ENCODE data around the gene NR4A3.
"Not testable (repeated sequence)": the region's sequence is repeated elsewhere in the genome, so short reads cannot be mapped to it uniquely, and the experiment has no call there.

Gene NR4A3

GRCh38 chr9:99821396-99822108 lies at the start of gene NR4A3:
NR4A3 (plus strand) TSS chr9:99821885; CDS start chr9:99828043, 6,158 bp downstream.
- DNase-seq (ENCODE audit: low spot score) = peak; percentile 93

GRCh38 chr9:99773468-99774138 lies 48.1 kb upstream of the NR4A3 start:
- DNase-seq (ENCODE audit: low spot score) = no peak

GRCh38 chr9:99778308-99778707 lies 43.4 kb upstream of the NR4A3 start:
- no peak for DNase-seq (ENCODE audit: low spot score)

- no peak for DNase-seq (ENCODE audit: low spot score)
Measured at GRCh38 chr9:99778836-99779235, 42.8 kb upstream of the NR4A3 start.

GRCh38 chr9:99779277-99779676 lies 42.4 kb upstream of the NR4A3 start:
- DNase-seq (ENCODE audit: low spot score) = no peak

GRCh38 chr9:99782349-99782748 lies 39.3 kb upstream of the NR4A3 start:
- DNase-seq (ENCODE audit: low spot score) = not testable (repeated sequence)

GRCh38 chr9:99782962-99783718 lies 38.5 kb upstream of the NR4A3 start:
- DNase-seq (ENCODE audit: low spot score) = no peak

- DNase-seq (ENCODE audit: low spot score) = no peak
Measured at GRCh38 chr9:99783799-99784198, 37.9 kb upstream of the NR4A3 start.

GRCh38 chr9:99785010-99785590 lies 36.6 kb upstream of the NR4A3 start:
- no peak for DNase-seq (ENCODE audit: low spot score)

- DNase-seq (ENCODE audit: low spot score) = no peak
Measured at GRCh38 chr9:99787556-99787955, 34.1 kb upstream of the NR4A3 start.

GRCh38 chr9:99793528-99793927 lies 28.2 kb upstream of the NR4A3 start:
- no peak for DNase-seq (ENCODE audit: low spot score)

- DNase-seq (ENCODE audit: low spot score) = no peak
Measured at GRCh38 chr9:99796231-99796630, 25.5 kb upstream of the NR4A3 start.

GRCh38 chr9:99801775-99802174 lies 19.9 kb upstream of the NR4A3 start:
- no peak for DNase-seq (ENCODE audit: low spot score)

GRCh38 chr9:99803694-99804093 lies 18.0 kb upstream of the NR4A3 start:
- no peak for DNase-seq (ENCODE audit: low spot score)

GRCh38 chr9:99807276-99807852 lies 14.3 kb upstream of the NR4A3 start:
- peak; percentile 52 for DNase-seq (ENCODE audit: low spot score)

- no peak for DNase-seq (ENCODE audit: low spot score)
Measured at GRCh38 chr9:99807956-99808355, 13.7 kb upstream of the NR4A3 start.

GRCh38 chr9:99808454-99808853 lies 13.2 kb upstream of the NR4A3 start:
- no peak for DNase-seq (ENCODE audit: low spot score)

GRCh38 chr9:99809586-99810319 lies 11.9 kb upstream of the NR4A3 start:
- DNase-seq (ENCODE audit: low spot score) = no peak

- DNase-seq (ENCODE audit: low spot score) = no peak
Measured at GRCh38 chr9:99811172-99811571, 10.5 kb upstream of the NR4A3 start.

GRCh38 chr9:99811598-99812383 lies 9.9 kb upstream of the NR4A3 start:
- no peak for DNase-seq (ENCODE audit: low spot score)

GRCh38 chr9:99813739-99814138 lies 7.9 kb upstream of the NR4A3 start:
- no peak for DNase-seq (ENCODE audit: low spot score)
